Effector CD4-positive, alpha-beta T cell (primary cell): Measurements from ENCODE around the gene ELL.

Source experiments
- DNase-seq: peaks from one replicate; pipeline ENCODE4 v3.0.0-alpha.2; 2020

The ELL gene

GRCh38 chr19:18503971-18504885, 17.6 kb downstream of the ELL start:
- DNase-seq, result no peak

- no peak for DNase-seq
These were observed 18.4 kb downstream of the ELL start for GRCh38 chr19:18503337-18503970.

- no peak for DNase-seq
These were observed 19.1 kb downstream of the ELL start for GRCh38 chr19:18502638-18503294.

GRCh38 chr19:18502246-18502637, 19.6 kb downstream of the ELL start:
- no peak for DNase-seq

GRCh38 chr19:18501832-18502231, 20.0 kb downstream of the ELL start:
- DNase-seq, result no peak

- no peak for DNase-seq
These were observed 20.5 kb downstream of the ELL start for GRCh38 chr19:18501351-18501750.

GRCh38 chr19:18500799-18501198, 21.1 kb downstream of the ELL start:
- no peak for DNase-seq

GRCh38 chr19:18500376-18500775, 21.5 kb downstream of the ELL start:
- no peak for DNase-seq

GRCh38 chr19:18499055-18499775, 22.7 kb downstream of the ELL start:
- DNase-seq, result no peak

- DNase-seq, result no peak
These were observed 25.0 kb downstream of the ELL start for GRCh38 chr19:18496980-18497256.

GRCh38 chr19:18496167-18496979, 25.5 kb downstream of the ELL start:
- DNase-seq, result peak; percentile 71

GRCh38 chr19:18495204-18495911, 26.5 kb downstream of the ELL start:
- DNase-seq, result no peak

GRCh38 chr19:18494267-18494607, 27.6 kb downstream of the ELL start:
- no peak for DNase-seq

- no peak for DNase-seq
These were observed 28.2 kb downstream of the ELL start for GRCh38 chr19:18493440-18494266.

GRCh38 chr19:18491995-18492953, 29.6 kb downstream of the ELL start:
- no peak for DNase-seq

- no peak for DNase-seq
These were observed 31.1 kb downstream of the ELL start for GRCh38 chr19:18490728-18491127.

- no peak for DNase-seq
These were observed 32.2 kb downstream of the ELL start for GRCh38 chr19:18489627-18490184.

GRCh38 chr19:18488838-18489626, 32.8 kb downstream of the ELL start:
- no peak for DNase-seq

- DNase-seq, result no peak
These were observed 33.5 kb downstream of the ELL start for GRCh38 chr19:18488403-18488723.
